Head of caudate nucleus (tissue), 42 donors: ENCODE data around the gene TNNT1.
"Not testable (repeated sequence)": the region's sequence is repeated elsewhere in the genome, so short reads cannot be mapped to it uniquely, and the experiment has no call there.

Experiments
- DNase-seq, 42 donors: peaks; one replicate each; pipeline versions ENCODE4 v3.0.0 to v3.0.0-alpha.2; 2020 to 2021; ENCODE audit warnings: mixed read lengths in 7 of 42
- intact Hi-C: fragments of 100-400 bp; cut with DNase I; formaldehyde crosslinking; loops from one replicate; pipeline ENCODE4 v1.15.0; 2022

The TNNT1 gene

DNA sequence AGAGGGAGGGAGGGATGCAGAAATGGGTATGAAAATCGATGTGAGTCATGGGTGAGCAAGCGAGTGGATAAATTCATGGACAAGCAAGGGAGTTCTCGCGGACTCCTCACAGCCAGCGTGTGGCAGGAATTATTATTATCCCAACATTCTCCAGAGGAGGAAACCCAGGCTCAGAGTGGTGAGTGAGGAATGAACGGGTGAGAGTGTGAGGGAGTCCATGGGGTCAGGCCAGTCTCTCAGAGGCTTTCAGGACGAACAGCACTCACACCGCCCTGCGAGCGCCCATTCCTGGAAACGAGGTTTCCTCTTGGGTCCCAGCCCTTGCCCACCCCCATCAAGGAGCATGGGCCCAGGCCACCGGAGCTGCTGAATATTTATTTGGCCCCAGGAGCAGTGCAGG lies 23.7 kb upstream of the TNNT1 start:
- intact Hi-C loops: no loop called here

DNA sequence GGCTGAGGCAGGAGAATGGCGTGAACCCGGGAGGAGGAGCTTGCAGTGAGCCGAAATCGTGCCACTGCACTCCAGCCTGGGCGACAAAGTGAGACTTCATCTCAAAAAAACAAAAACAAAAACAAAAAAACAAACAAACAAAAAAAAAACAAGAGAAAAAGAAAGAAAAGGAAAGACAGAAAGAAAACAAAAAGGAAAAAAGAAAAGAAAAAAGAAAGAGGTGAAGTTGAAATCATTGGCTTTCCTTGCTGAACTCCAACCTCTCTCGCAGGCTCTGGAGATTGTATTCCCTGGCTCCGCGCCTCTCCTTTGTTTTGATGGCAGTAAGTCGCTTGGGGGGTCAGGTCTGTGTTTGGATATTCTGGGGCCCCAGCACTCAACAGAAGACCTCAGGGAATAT lies 23.3 kb upstream of the TNNT1 start:
- intact Hi-C loops, DNase-seq: not testable (repeated sequence)

More for the DNA sequence above, 23.7 kb upstream of the TNNT1 start:
- no peak for DNase-seq

DNA sequence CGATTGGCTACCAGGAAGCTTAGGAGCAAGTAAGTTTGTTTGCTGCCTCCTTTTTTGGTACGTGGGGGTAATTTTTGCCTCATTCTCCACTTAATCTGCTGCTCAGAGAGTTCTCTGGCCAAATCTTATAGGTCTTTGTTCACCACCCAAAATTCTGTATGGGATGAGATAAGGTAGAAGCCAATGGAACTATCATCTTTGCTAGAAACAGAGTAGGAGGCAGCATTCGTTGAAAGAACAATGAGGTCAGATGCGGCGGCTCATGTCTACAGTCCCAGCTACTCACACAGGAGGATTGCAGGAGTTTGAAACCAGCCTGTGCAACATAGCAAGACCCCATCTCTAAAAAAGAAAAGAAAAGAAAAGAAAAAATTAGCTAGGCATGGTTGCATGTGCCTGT lies 22.4 kb upstream of the TNNT1 start:
- peak in 5 of 42 donors; percentile 33 to 62 (median 41) for DNase-seq
- intact Hi-C loops: no loop called here

DNA sequence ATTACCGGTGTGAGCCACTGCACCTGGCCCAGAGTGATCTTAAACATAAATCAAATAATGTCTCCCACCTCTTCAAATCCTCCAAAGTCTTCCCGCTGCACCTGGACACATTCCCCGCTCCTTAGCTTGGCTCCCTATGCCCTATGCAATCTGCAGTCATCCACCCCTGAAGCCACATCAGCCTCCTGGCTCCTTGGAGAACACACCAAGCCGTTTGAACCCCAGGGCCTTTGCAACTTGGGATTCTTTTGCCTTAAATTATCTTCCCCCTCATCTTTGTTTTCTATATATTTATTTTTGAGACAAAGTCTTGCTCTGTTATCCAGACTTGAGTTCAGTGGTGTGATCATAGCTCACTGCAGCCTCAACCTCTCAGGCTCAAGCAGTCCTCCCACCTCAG lies 20.1 kb upstream of the TNNT1 start:
- DNase-seq: no peak
- intact Hi-C loops: no loop called here

DNA sequence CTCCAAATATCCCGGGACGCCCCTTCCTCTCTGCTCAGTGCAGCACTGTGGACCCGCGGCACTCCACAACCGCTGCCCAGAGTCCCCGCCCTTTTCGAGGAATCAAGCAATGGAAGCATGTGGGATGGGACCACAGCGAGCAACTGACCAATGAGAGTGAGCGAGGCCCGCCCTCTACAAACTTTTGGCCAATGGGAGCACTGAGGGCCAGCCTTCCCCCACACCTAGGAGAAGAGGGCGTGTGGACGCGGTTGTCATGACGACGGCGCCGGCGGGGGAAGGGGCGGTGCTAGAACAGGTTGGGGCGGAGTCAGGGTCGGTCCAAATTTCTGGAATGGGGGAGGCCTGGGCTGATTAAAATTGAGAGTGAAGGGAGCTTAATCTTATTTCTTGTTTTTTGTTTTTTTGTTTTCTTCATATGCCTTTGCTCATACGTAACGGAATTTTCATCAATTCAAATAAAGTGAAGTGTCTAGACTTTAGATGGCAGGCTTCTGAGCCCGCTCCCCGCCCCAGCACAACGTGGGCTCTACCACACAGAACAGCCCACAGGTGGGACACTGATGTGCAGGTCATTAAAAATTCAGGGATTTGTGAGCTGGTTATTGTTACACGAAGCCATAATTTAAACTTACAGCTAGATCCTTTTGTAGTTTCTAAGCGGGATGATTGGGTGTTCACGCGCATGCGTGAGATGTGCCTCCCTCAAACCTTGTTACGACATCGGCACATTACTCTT lies 17.7 kb upstream of the TNNT1 start, which contains the start of gene DNAAF3:
Gene DNAAF3 (minus strand): TSS at position 84 of the 739 bp plus-strand sequence. CDS start 200 bp downstream, outside the sequence.
- peak; percentile 87 to 98 (median 96) for DNase-seq
- intact Hi-C loops: no loop called here

DNA sequence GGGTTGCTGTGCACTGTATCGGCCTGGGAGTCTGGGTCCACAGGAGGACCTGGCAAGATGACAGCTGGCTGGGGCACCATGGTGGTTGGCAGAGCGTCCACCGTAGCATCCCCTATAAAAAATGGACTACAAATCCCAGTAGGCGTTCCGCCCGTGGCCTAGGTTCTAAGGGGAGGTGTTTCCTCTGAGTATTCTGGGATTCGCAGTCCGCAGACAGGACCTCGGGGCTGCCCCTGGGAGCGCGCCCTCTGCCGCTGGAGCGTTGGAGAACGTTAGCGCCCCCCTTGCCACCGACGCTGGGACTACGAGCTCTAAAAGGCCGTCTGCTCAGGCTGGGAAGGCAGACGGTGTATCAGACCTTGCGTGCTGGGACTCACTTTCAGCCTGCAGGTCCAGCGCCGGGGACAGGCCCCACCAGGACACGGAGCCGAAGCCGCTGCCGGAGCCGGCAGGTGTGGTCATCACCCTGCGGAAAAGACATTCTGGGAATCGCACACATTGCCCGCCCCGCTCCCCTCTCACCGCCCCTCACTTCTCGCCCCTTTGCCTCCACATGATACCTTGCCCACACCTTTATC lies 17.0 kb upstream of the TNNT1 start:
- intact Hi-C loops: no loop called here
- DNase-seq: peak in 39 of 42 donors; percentile 10 to 81 (median 63)

DNA sequence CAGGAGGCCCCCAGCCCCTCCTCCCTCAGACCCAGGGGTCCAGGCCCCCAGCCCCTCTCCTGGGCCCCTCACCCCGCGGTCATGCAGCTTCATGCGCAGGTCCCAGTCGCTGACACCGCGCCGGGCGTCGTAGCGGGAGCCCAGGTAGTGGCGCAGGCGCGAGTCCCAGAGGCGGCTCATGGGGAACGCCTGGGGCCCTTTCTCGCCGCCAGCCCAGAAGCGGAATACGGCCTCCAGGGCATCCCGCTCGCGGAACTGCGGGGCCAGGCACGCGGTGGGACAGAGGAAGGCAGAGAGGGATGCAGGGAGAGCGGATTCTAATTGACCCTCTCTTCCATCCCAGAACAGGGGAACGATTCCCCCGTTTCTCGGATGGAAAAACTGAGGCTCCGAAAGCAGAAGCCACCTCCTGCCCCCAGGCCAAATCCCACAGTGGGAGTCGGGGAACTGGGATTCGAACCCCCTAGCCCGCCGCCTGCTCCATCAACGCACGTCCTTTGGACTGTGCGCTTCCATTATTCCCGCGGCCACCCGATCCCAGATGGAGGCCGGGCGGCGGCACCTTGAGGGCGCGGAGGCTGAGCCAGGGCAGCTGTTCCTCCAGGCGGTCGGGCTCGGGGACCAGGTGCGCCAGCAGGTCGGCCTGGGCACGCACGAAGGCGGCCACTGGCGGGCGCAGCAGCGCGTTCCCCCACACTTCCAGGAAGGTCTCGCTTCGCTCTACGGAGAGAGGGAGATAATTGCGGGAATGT lies 12.7 kb upstream of the TNNT1 start:
- intact Hi-C loops: no loop called here

DNA sequence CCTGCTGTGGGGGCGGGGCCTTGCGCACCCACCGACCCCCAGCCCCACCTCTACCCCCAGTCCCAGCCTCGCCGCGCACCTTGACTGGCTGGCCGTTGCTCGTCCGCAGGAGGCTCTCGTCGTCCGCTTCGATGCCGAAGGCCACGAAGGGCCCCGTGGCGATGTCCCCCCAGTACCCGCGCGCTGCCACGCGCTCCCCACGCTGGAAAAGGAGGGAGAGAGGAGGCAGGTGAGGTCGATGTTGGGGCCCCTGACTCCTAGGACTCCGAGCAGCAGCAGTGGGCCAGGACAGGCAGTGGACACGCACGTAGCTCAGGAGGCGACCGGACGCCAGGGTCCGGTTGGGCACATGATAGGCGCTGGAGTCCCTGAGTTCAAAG lies 12.0 kb upstream of the TNNT1 start:
- intact Hi-C loops: no loop called here
- no peak for DNase-seq

More for the DNA sequence above, 12.7 kb upstream of the TNNT1 start:
- no peak for DNase-seq

DNA sequence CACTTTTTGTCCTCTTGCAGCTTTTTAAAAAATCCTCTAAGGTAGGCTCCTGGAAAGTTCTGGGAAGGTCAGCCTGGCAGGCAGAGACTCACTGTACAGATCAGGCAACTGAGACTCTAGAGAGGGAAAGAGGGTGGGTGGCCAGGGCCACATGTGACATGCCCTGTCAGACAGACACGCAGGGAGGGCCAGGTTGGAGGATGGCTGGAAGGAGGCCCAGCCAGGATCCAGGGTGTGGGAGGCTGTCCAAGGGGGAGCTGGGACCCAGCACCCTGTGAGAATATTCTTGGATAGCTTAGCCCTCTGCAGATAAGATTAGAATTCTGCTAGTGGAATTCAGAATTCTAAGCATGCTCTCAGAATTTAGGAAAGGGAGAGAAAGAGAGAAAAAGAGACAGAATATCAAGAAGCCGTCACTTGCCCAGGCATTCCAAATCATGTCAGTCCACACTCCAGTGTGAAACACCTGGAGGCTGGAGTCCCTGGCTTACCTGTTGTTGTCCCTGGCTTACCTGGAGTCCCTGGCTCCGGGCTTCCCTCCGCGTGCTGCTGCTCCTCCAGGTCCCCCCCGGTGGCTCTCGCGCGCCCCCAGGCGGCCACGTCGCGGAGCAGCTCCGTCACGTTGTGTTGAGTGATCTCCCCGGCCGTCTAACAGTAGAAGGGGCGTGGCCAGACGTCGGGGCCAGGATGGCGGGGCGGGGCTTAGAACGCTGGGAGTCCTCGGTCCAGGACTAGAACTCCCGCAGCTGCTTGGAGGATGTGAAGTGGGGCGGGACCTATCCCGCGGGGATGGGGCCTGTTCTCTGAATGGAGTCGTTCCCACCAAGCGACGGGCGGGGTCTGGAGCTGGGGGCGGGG lies 11.4 kb upstream of the TNNT1 start:
- intact Hi-C loops: no loop called here
- peak; percentile 40 to 84 (median 70) for DNase-seq

DNA sequence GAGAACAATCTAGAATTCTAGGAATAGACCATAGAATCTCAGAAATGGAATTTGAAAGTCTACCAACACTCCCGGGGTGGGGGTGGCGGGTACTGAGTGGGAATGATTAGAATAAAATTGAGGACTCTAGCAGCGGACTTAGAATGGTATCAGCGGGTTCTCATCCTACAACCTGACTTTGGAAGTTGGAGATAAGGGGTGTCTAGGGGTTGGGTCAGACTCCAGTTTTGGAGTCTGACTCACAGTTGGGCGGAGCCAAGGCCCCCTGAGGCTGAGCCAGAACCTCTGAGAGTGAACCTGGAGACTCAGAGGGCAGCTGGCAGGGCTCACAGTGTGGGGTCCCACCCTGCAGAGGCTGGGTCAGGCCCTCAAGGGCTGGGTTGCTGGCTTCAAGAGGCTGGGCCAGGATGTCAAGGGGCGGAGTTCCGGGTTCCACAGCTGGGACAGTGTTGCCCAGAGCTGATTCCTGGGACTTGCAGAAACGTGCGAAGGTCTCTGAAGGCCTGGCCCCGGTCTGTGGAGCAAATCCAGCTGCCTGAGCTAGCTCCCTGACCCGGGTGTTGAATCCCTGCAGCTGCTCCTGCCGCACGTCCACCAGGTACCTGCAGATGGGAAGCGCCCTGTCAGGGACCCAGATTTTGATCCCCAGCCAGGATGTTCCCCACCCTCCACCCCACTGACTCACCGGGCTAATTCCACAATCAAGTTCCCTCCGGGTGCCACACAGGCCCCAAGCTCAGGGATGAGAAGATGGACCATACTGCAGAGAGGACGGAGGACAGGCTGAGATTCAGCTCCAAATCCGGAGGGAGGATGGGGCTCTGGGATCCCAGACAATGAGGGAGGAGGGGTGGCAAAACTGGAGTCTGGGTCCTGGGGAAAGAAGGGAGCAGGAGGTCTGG lies 10.1 kb upstream of the TNNT1 start:
- DNase-seq: no peak
- intact Hi-C loops: no loop called here

DNA sequence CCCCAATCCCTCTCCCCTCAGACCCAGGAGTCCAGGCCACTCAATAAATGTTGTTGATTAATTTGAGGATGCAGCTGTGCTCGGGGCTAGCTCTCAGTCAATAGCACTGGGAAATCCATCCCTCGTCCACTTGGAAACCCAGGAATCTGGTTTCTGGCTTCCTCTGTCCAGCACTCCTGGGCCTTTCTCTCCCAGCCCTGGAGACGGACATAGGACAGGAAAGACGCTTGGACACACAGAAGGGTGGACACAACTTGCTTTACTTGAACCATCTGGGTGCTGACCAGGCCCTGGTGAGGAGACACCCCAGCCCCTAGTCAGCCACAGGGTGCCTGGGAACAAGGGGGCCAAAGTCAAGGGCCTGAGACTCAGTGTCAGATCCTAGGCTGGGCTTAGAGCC lies 9.4 kb upstream of the TNNT1 start:
- no peak for DNase-seq
- intact Hi-C loops: no loop called here

DNA sequence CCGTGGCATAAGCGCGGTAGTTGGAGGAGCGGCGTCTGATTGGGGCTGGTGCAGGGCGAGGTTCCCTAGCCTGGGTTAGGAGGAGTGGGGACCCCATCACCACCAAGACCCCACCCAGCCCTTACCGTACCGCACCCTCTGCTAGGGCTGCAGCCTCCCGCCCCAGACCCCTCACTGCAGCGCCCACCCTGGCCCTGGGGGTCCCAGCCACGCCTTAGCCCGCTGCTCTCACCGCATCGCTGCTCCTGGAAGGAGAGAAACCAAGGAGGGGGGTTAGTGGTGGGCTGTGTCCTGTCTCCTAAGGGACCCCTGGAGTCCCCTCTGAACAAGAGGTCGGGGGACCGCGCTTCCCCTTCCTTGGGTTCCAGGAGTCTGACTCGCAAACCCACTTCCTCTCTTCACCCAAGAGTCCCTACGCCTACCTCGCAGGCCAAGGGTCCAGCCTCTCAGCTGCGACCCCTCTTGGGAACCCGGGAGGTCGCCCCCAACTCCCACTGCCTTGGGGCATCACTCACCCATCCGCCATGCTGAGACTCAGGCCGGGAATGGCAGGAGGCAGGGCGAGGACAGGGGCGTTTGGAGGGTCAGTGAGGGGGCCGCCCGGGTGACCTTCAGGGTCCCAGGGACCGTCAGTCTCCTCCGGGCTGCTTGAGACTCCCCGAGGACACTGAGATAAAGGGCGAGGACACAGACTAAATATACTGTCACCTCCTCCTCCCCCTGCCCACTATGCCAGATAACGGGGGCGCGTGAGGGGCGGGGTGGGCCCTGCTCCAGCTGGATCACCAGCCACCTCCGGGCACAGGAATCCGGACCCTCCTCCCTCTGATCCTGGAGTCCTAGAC lies 8.3 kb upstream of the TNNT1 start, which contains the start of gene TNNI3:
Gene TNNI3 (minus strand): TSS at position 669 of the 845 bp plus-strand sequence. CDS start 143 bp downstream, at position 526.
- no peak for DNase-seq
- intact Hi-C loops: no loop called here

DNA sequence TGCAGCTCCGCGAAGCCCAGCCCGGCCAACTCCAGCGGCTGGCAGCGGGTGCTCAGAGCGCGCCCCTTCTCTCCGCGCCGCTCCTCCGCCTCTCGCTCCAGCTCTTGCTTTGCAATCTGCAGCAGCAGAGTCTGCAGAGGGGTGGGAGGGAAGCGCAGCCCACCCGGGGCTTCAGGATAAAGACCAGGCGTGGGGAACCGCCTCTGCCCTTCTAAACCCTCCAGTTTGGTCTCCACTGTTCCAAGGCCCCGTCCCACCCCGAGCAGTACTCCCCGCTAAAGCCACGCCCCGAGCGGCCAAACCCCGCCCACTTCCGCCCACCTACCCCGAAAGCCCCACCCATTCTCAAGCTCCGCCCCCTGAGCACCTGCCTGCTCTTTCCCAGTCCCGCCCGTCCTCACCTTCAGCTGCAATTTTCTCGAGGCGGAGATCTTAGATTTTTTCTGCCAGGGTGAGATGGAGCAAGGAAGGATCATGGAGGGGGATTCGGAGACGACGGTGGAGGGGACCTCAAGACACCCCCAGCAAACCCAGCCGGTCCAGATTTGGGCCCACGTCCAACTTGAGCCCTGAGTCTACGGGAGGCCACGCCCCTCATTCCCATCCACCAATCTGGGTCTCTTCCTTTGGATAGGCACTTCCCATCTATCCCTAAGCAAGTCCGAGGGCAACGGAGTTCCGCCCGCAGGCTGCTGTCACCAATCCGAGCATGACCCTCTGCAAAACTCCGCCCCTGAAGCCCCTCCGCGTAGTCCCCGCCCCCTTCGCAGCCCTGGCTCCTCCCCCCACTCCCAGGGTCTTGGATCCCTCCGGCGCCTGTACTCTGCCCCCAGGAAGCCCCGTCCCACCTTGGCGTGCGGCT lies 7.4 kb upstream of the TNNT1 start:
- intact Hi-C loops: no loop called here
- DNase-seq: peak in 3 of 42 donors; percentile 24 to 46 (median 38)

DNA sequence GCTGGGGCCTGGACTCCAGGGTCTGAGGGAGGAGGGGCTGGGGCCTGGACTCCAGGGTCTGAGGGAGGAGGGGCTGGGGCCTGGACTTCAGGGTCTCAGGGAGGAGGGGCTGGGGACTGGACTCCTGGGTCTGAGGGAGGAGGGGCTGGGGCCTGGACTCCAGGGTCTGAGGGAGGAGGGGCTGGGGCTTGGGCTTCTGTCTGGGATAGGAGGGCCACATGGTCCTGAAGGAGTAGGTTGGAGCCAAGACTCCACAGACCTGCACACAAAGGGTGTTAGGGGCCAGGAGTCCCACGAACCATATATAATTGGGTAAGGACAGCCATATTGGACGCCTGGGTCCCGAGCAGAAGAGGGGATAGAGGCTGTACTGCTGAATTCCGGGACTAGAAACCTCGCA lies 6.8 kb upstream of the TNNT1 start:
- DNase-seq, intact Hi-C loops: not testable (repeated sequence)

DNA sequence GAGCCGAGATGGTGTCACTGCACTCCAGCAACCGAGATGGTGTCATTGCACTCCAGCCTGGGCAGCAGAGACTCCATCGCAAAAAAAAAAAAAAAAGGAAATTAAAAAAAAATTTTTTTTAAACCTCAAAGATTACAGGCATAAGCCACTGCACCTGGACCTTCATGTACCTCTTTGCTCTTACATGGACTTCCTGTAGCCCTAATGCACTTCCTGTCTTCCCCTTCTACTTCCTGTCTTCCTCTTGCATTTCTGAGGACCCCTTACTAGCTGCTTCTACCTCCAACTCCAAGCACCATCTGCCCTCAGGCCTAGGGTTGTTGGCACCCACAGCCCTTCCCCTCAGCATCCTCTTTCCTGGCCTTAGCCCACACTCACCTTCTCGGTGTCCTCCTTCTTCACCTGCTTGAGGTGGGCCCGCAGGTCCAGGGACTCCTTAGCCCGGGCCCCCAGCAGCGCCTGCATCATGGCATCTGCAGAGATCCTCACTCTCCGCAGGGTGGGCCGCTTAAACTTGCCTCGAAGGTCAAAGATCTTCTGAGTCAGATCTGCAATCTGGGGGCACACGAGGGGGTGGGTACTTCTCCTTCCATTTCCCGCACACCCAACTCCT lies 4.8 kb upstream of the TNNT1 start:
- no peak for DNase-seq
- intact Hi-C loops: no loop called here

DNA sequence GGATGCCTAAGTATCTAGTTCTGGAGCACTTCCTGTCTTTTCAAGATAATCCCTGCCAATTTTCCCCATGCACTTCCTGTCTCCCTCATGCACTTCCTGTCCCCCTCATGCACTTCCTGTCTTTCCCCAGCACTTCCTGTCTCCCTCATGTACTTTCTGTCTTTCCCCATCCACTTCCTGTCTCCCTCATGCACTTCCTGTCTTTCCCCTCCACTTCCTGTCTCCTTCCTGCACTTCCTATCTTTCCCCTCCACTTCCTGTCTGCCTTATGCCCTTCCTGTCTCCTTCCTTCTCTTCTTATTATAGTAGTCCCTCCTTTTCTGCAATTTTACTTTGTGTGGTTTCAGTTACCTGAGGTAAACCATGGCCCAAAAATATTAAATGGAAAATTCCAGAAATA lies 3.0 kb upstream of the TNNT1 start:
- DNase-seq: no peak
- intact Hi-C loops: no loop called here
